GM23338 (cell line): ENCODE data around the gene TWIST2. TPM values are rescaled to one million over a fixed set of nuclear protein-coding genes. Genes with fewer than 3 reads are reported as not detected.

Experiments
- ATAC-seq: fragments of 200-7000 bp; cut with Tn5 transposase; 3 replicates; pipeline ENCODE4 v1.9.1; 2020
- DNase-seq: peaks from one replicate; pipeline ENCODE4 v3.0.0-alpha.2; 2015; ENCODE audit warnings: low spot score
- H2AFZ ChIP-seq: fragments of 200-600 bp; sonication (generic); 2 replicates; pipeline ENCODE4 v1.8.0; 2016; ENCODE audit warnings: antibody characterized with exemption, mild to moderate bottlenecking, moderate library complexity
- H3F3A ChIP-seq: fragments of 200-600 bp; sonication (generic); replicated peaks from 2 replicates; pipeline ENCODE4 v1.8.0; 2017; ENCODE audit warnings: antibody characterized with exemption, mixed run types, low read depth
- H3K27ac ChIP-seq: fragments of 200-600 bp; sonication (generic); 2 replicates; pipeline ENCODE4 v1.6.1; 2016; ENCODE audit warnings: low read depth
- H3K27me3 ChIP-seq: fragments of 200-600 bp; sonication (generic); 2 replicates; pipeline ENCODE4 v1.8.0; 2016; ENCODE audit warnings: mild to moderate bottlenecking, mixed run types, moderate library complexity; ENCODE audit not compliant: insufficient read depth
- H3K36me3 ChIP-seq: fragments of 200-600 bp; sonication (generic); 2 replicates; pipeline ENCODE4 v1.8.0; 2016; ENCODE audit warnings: mild to moderate bottlenecking; ENCODE audit not compliant: insufficient read depth
- H3K4me1 ChIP-seq: fragments of 200-600 bp; sonication (generic); 2 replicates; pipeline ENCODE4 v1.8.0; 2016; ENCODE audit warnings: mild to moderate bottlenecking, moderate library complexity; ENCODE audit not compliant: insufficient read depth
- H3K4me2 ChIP-seq: fragments of 200-600 bp; sonication (generic); 2 replicates; pipeline ENCODE4 v1.7.1; 2017; ENCODE audit warnings: mixed run types
- H3K4me3 ChIP-seq: fragments of 200-600 bp; sonication (generic); 2 replicates; pipeline ENCODE4 v1.6.1; 2016; ENCODE audit warnings: mixed run types
- H3K79me2 ChIP-seq: fragments of 200-600 bp; sonication (generic); replicated peaks from 2 replicates; pipeline ENCODE4 v1.8.0; 2017; ENCODE audit warnings: mild to moderate bottlenecking; ENCODE audit not compliant: insufficient read depth
- H3K9me2 ChIP-seq: fragments of 200-600 bp; sonication (generic); 2 replicates; pipeline ENCODE4 v1.8.0; 2017; ENCODE audit not compliant: insufficient read depth
- H4K20me1 ChIP-seq: fragments of 200-600 bp; sonication (generic); replicated peaks from 2 replicates; pipeline ENCODE4 v1.8.0; 2017; ENCODE audit warnings: mild to moderate bottlenecking; ENCODE audit not compliant: insufficient read depth
- H3K27ac Mint-ChIP-seq: 2 replicates; pipeline ENCODE4 v1.8.0; 2020; ENCODE audit warnings: inconsistent platforms, mild to moderate bottlenecking, moderate library complexity, mixed read lengths
- H3K27me3 Mint-ChIP-seq: 3 replicates; pipeline ENCODE4 v1.8.0; 2022; ENCODE audit warnings: low read depth, mild to moderate bottlenecking, moderate library complexity, mixed read lengths, inconsistent platforms; ENCODE audit not compliant: insufficient read depth, poor library complexity
- H3K36me3 Mint-ChIP-seq: 3 replicates; pipeline ENCODE4 v1.8.0; 2021; ENCODE audit warnings: low read depth, mild to moderate bottlenecking, inconsistent platforms, moderate library complexity, mixed read lengths
- H3K4me1 Mint-ChIP-seq: 3 replicates; pipeline ENCODE4 v1.8.0; 2020; ENCODE audit warnings: mild to moderate bottlenecking, inconsistent platforms, mixed read lengths
- H3K4me3 Mint-ChIP-seq: 3 replicates; pipeline ENCODE4 v1.8.0; 2021; ENCODE audit warnings: moderate library complexity, mild to moderate bottlenecking, inconsistent platforms, mixed read lengths
- H3K9me3 Mint-ChIP-seq: 3 replicates; pipeline ENCODE4 v1.8.0; 2020; ENCODE audit warnings: moderate library complexity, mild to moderate bottlenecking, inconsistent platforms, mixed read lengths
- CREB1 ChIP-seq: fragments of 250-450 bp; sonication (Bioruptor Pico); IDR thresholded peaks from 2 replicates; pipeline ENCODE4 v1.5.0; 2020; ENCODE audit warnings: low read depth, mild to moderate bottlenecking, moderate library complexity
- ETS1 ChIP-seq: IDR thresholded peaks from 2 replicates; pipeline ENCODE4 v1.6.1; 2016; ENCODE audit warnings: antibody characterized with exemption
- EZH2 ChIP-seq: fragments of 200-600 bp; sonication (generic); IDR thresholded peaks from one replicate; pipeline ENCODE4 v1.8.0; 2017; ENCODE audit warnings: antibody characterized with exemption, mild to moderate bottlenecking, low read depth; ENCODE audit not compliant: unreplicated experiment
- EZH2phosphoT487 ChIP-seq: fragments of 200-600 bp; sonication (generic); IDR thresholded peaks from one replicate; pipeline ENCODE4 v1.8.1; 2018; ENCODE audit warnings: antibody characterized with exemption; ENCODE audit not compliant: unreplicated experiment
- NANOG ChIP-seq: IDR thresholded peaks from 2 replicates; pipeline ENCODE4 v1.6.1; 2016; ENCODE audit warnings: antibody characterized with exemption, borderline replicate concordance
- POLR2AphosphoS5 ChIP-seq: IDR thresholded peaks from 2 replicates; pipeline ENCODE4 v1.6.1; 2016; ENCODE audit warnings: antibody characterized with exemption, low read depth
- REST ChIP-seq: IDR thresholded peaks from one replicate; pipeline ENCODE4 v1.6.1; 2018; ENCODE audit warnings: antibody characterized with exemption; ENCODE audit not compliant: unreplicated experiment
- ZNF114 ChIP-seq: fragments of 250-450 bp; sonication (Bioruptor Pico); IDR thresholded peaks from 2 replicates; pipeline ENCODE4 v1.5.0; 2020; ENCODE audit warnings: mild to moderate bottlenecking, moderate library complexity
- ZNF331 ChIP-seq: fragments of 250-450 bp; sonication (Bioruptor Pico); IDR thresholded peaks from 2 replicates; pipeline ENCODE4 v1.5.0; 2020; ENCODE audit warnings: low read depth, mild to moderate bottlenecking, moderate library complexity
- polyA plus RNA-seq: library from polyadenylated mRNA; unstranded; fragments of >200 nt; fragmentation: Nextera tagmentation; extraction: Ambion mirVana; gene quantifications from 2 replicates; pipeline ENCODE4 v1.2.1, GENCODE V29; 2016
- total RNA-seq: library from RNA; depleted of rRNA; stranded (reverse); fragments of >200 nt; shearing (Covaris generic); gene quantifications from 2 replicates; pipeline ENCODE4 v1.2.3, GENCODE V29; 2014
- TF ChIP-seq, protein P1 (sequence below): fragments of 250-450 bp; sonication (Bioruptor Pico); IDR thresholded peaks from 2 replicates; pipeline ENCODE4 v1.5.0; 2020; ENCODE audit warnings: mild to moderate bottlenecking, moderate library complexity
- TF ChIP-seq, protein P2 (sequence below), 2 experiments: fragments of 200-600 bp in 1 of 2; sonication (generic) in 1 of 2; conservative IDR thresholded peaks; 2 replicates each; pipeline versions ENCODE4 v1.5.1 to v1.6.1; 2016 to 2017; ENCODE audit warnings: antibody characterized with exemption in 2 of 2, low read depth in 2 of 2, mild to moderate bottlenecking in 2 of 2, moderate library complexity in 1 of 2

The TWIST2 gene
- total and polyA plus RNA-seq, 2 experiments from 2014 or later, result 7.0 to 12.5 TPM

DNA sequence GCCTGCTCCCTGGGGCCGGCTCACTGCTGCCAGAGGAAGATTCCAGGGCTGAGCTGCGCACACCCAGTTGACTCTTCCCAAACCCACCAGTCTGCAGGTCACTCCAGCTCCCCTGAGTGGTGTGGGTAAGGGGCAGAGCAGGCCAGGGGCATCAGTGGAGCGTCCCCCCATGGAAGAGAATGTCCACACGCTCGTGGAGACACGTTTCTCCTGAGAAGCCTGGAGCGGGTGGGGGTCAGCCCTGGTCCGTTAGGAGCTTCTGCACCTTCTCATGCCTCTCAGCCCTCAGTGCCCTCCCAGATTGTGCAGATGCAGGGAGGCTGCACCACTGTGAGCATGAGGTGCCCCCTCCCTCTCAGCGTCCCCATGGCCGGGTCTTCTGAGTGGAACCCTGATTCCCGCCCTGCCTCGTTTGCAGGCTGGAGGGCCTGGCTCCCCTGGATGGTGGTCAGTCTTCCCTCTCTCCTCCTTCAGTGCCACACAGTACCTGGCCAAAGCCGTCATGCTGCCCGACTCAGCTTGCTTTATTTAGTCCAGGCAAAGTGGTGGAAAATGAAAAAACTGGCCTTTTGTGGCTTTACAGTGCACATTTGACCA is 37.0 kb downstream of the TWIST2 start:
- Mint-ChIP-seq H3K27ac (no peak overlapping the region), H3K4me3 (no peak overlapping the region), H3K27me3 (peaks cover 8% of the 10 kb centered on the region), H3K36me3 (peaks cover 15% of the 10 kb centered on the region), H3K4me1 (peaks cover 5% of the 10 kb centered on the region; the same call in 1 of the 3 replicates), H3K9me3 (peaks cover 43% of the 10 kb centered on the region)
- H3K79me2 ChIP-seq, result no peaks in the 10 kb centered on the region
- ATAC-seq (no peak), DNase-seq (no peak)
- H3F3A ChIP-seq, result no peaks in the 10 kb centered on the region
- H3K4me3 ChIP-seq, result no peak overlapping the region
- no peak overlapping the region for H2AFZ ChIP-seq
- no peaks in the 10 kb centered on the region for H3K36me3 ChIP-seq
- H3K27me3 ChIP-seq, result no peaks in the 10 kb centered on the region
- H3K27ac ChIP-seq, result no peak overlapping the region
- no peaks in the 10 kb centered on the region for H3K9me2 ChIP-seq
- no peaks in the 10 kb centered on the region for H3K4me1 ChIP-seq
- no peaks in the 10 kb centered on the region for H4K20me1 ChIP-seq
- no peak overlapping the region for H3K4me2 ChIP-seq
- TF ChIP-seq POLR2AphosphoS5, result no peak
- no peak for TF ChIP-seq EZH2phosphoT487
- no peak for TF ChIP-seq ETS1
- TF ChIP-seq REST, result no peak
- no peak for TF ChIP-seq CREB1 (CRISPR knock-in tag)
- no peak for TF ChIP-seq NANOG
- TF ChIP-seq, protein P1, sequence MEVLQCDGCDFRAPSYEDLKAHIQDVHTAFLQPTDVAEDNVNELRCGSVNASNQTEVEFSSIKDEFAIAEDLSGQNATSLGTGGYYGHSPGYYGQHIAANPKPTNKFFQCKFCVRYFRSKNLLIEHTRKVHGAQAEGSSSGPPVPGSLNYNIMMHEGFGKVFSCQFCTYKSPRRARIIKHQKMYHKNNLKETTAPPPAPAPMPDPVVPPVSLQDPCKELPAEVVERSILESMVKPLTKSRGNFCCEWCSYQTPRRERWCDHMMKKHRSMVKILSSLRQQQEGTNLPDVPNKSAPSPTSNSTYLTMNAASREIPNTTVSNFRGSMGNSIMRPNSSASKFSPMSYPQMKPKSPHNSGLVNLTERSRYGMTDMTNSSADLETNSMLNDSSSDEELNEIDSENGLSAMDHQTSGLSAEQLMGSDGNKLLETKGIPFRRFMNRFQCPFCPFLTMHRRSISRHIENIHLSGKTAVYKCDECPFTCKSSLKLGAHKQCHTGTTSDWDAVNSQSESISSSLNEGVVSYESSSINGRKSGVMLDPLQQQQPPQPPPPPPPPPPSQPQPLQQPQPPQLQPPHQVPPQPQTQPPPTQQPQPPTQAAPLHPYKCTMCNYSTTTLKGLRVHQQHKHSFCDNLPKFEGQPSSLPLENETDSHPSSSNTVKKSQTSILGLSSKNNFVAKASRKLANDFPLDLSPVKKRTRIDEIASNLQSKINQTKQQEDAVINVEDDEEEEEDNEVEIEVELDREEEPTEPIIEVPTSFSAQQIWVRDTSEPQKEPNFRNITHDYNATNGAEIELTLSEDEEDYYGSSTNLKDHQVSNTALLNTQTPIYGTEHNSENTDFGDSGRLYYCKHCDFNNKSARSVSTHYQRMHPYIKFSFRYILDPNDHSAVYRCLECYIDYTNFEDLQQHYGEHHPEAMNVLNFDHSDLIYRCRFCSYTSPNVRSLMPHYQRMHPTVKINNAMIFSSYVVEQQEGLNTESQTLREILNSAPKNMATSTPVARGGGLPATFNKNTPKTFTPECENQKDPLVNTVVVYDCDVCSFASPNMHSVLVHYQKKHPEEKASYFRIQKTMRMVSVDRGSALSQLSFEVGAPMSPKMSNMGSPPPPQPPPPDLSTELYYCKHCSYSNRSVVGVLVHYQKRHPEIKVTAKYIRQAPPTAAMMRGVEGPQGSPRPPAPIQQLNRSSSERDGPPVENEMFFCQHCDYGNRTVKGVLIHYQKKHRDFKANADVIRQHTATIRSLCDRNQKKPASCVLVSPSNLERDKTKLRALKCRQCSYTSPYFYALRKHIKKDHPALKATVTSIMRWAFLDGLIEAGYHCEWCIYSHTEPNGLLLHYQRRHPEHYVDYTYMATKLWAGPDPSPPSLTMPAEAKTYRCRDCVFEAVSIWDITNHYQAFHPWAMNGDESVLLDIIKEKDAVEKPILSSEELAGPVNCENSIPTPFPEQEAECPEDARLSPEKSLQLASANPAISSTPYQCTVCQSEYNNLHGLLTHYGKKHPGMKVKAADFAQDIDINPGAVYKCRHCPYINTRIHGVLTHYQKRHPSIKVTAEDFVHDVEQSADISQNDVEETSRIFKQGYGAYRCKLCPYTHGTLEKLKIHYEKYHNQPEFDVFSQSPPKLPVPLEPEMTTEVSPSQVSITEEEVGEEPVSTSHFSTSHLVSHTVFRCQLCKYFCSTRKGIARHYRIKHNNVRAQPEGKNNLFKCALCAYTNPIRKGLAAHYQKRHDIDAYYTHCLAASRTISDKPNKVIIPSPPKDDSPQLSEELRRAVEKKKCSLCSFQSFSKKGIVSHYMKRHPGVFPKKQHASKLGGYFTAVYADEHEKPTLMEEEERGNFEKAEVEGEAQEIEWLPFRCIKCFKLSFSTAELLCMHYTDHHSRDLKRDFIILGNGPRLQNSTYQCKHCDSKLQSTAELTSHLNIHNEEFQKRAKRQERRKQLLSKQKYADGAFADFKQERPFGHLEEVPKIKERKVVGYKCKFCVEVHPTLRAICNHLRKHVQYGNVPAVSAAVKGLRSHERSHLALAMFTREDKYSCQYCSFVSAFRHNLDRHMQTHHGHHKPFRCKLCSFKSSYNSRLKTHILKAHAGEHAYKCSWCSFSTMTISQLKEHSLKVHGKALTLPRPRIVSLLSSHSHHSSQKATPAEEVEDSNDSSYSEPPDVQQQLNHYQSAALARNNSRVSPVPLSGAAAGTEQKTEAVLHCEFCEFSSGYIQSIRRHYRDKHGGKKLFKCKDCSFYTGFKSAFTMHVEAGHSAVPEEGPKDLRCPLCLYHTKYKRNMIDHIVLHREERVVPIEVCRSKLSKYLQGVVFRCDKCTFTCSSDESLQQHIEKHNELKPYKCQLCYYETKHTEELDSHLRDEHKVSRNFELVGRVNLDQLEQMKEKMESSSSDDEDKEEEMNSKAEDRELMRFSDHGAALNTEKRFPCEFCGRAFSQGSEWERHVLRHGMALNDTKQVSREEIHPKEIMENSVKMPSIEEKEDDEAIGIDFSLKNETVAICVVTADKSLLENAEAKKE (CRISPR knock-in tag), result no peak
- no peak for TF ChIP-seq ZNF331 (CRISPR knock-in tag)
- no peak for TF ChIP-seq EZH2
- no peak for TF ChIP-seq ZNF114 (CRISPR knock-in tag)
- TF ChIP-seq, protein P2, sequence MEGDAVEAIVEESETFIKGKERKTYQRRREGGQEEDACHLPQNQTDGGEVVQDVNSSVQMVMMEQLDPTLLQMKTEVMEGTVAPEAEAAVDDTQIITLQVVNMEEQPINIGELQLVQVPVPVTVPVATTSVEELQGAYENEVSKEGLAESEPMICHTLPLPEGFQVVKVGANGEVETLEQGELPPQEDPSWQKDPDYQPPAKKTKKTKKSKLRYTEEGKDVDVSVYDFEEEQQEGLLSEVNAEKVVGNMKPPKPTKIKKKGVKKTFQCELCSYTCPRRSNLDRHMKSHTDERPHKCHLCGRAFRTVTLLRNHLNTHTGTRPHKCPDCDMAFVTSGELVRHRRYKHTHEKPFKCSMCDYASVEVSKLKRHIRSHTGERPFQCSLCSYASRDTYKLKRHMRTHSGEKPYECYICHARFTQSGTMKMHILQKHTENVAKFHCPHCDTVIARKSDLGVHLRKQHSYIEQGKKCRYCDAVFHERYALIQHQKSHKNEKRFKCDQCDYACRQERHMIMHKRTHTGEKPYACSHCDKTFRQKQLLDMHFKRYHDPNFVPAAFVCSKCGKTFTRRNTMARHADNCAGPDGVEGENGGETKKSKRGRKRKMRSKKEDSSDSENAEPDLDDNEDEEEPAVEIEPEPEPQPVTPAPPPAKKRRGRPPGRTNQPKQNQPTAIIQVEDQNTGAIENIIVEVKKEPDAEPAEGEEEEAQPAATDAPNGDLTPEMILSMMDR (conservative IDR thresholded peaks at IDR 0.05; ENCODE audit: low read depth in 2 of 2), result no peak
